ENCODE results near the gene INPP4A.

Gene INPP4A

DNA sequence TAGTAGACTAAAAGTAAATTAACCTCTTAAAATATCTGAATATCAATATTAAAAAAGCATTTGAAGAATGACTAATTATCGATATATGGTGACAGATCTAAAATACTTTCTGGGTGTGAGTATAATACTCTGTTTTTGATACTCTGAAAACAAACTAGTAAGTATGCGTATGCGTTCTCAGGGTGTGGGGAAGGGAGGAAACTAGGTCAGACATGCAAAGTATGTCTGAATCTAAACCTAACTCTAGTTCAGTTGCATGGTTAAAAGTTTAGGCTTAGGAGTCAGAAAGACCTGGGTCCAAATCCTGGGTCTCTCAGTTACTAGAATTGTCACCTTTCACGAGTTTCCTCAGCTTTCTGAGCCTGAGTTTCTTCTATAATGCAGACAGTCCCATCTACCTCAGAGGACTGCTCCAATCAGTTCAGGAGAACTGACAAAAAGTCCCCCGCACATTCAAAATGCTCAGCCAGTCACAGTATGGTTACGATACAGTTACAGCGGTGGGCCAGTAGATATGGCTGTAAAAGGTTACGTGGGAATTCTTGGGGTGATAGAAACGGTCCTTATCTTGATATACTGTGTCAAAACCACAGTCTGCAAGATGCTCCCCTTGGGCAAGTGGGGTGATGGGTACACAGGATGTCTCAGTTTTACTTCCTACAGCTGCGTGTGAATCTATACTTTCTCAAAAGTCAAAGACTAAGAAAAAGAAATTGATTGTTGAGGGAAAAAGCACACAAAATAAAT, 192.9 kb downstream of the INPP4A start:
- DNase-seq (ENCODE audit: low read depth): no peak

GRCh38 chr2:98643496-98644100, 198.9 kb downstream of the INPP4A start:
- no peak for DNase-seq (ENCODE audit: low read depth)

Measured in stromal cell of bone marrow (primary cell).